Gastroesophageal sphincter (tissue), 4 donors: ENCODE data around the gene CYTH1. TPM values are rescaled to one million over a fixed set of nuclear protein-coding genes. Genes with fewer than 3 reads are reported as not detected.

Experiments used
- ATAC-seq: fragments of 150-250 bp; one replicate; pipeline ENCODE4 v1.9.1; 2016; ENCODE audit warnings: mild to moderate bottlenecking, moderate library complexity
- H3K27ac ChIP-seq, 4 donors: fragments of 200-600 bp; sonication (generic) in 3 of 4; 1 replicate in 3 of 4; 2 replicates in 1 of 4; pipeline ENCODE4 v1.5.1; 2016 to 2019
- H3K27me3 ChIP-seq: fragments of 200-600 bp; sonication (generic); one replicate; pipeline ENCODE4 v1.5.1; 2019
- H3K36me3 ChIP-seq, 2 donors: fragments of 200-600 bp; sonication (generic); one replicate each; pipeline ENCODE4 v1.5.1; 2019; ENCODE audit warnings: control low read depth in 1 of 2
- H3K4me1 ChIP-seq, 3 donors: fragments of 200-600 bp; sonication (generic); 1 replicate in 2 of 3; 2 replicates in 1 of 3; pipeline ENCODE4 v1.5.1; 2016 to 2019; ENCODE audit warnings: control low read depth in 2 of 3
- H3K4me3 ChIP-seq, 2 donors: fragments of 200-600 bp; sonication (generic); one replicate each; pipeline ENCODE4 v1.5.1; 2019; ENCODE audit warnings: mild to moderate bottlenecking in 1 of 2, moderate library complexity in 1 of 2
- H3K9me3 ChIP-seq, 3 donors: fragments of 200-600 bp; sonication (generic); one replicate each; pipeline ENCODE4 v1.5.1; 2017 to 2019; ENCODE audit warnings: control low read depth in 2 of 3
- EP300 ChIP-seq: sonication (generic); formaldehyde crosslinking; IDR thresholded peaks from one replicate; pipeline ENCODE4 v1.6.1; 2017; ENCODE audit warnings: antibody characterized with exemption, mild to moderate bottlenecking
- POLR2A ChIP-seq, 2 donors: fragments of 450-650 bp; IDR thresholded peaks; one replicate each; pipeline ENCODE4 v1.6.1; 2017; ENCODE audit warnings: antibody characterized with exemption in 2 of 2, mild to moderate bottlenecking in 2 of 2, moderate library complexity in 1 of 2
- POLR2AphosphoS5 ChIP-seq: sonication (generic); formaldehyde crosslinking; IDR thresholded peaks from one replicate; pipeline ENCODE4 v1.6.1; 2017; ENCODE audit warnings: antibody characterized with exemption
- WGBS, 2 donors: methylation state at CpG; one replicate each; pipeline ENCODE4 v1.1.5; 2018; ENCODE audit warnings: low coverage in 1 of 2; 5-methylcytosine and 5-hydroxymethylcytosine counted together
- total RNA-seq, 4 donors: library from RNA; depleted of rRNA; stranded (reverse); fragments of >200 nt; gene quantifications; one replicate each; pipeline ENCODE4 v1.1.0, GENCODE V29; 2016
- TF ChIP-seq, protein P1 (sequence below), 4 experiments: fragments of 200-600 bp in 2 of 4; fragments of 450-650 bp in 2 of 4; sonication (generic) in 1 of 4; IDR thresholded peaks; one replicate each; pipeline ENCODE4 v1.5.1; 2017 to 2019; ENCODE audit warnings: antibody characterized with exemption in 4 of 4, mild to moderate bottlenecking in 2 of 4, moderate library complexity in 2 of 4

CYTH1 gene
- total RNA-seq, 4 donors from 2014 or later = 26.9 to 38.0 (median 31.0) TPM

- H3K4me3 ChIP-seq = no peak overlapping the region
- TF ChIP-seq EP300 = no peak
- TF ChIP-seq, protein P1, sequence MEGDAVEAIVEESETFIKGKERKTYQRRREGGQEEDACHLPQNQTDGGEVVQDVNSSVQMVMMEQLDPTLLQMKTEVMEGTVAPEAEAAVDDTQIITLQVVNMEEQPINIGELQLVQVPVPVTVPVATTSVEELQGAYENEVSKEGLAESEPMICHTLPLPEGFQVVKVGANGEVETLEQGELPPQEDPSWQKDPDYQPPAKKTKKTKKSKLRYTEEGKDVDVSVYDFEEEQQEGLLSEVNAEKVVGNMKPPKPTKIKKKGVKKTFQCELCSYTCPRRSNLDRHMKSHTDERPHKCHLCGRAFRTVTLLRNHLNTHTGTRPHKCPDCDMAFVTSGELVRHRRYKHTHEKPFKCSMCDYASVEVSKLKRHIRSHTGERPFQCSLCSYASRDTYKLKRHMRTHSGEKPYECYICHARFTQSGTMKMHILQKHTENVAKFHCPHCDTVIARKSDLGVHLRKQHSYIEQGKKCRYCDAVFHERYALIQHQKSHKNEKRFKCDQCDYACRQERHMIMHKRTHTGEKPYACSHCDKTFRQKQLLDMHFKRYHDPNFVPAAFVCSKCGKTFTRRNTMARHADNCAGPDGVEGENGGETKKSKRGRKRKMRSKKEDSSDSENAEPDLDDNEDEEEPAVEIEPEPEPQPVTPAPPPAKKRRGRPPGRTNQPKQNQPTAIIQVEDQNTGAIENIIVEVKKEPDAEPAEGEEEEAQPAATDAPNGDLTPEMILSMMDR (IDR thresholded peaks at IDR 0.05) = no peak
- no peak for TF ChIP-seq POLR2A (IDR thresholded peaks at IDR 0.05)
- TF ChIP-seq POLR2AphosphoS5 = no peak
- H3K9me3 ChIP-seq = no peaks in the 10 kb centered on the region
- H3K27ac ChIP-seq = peak overlapping the region in 3 of 4 donors; percentile 68 to 79 (median 71)
- H3K27me3 ChIP-seq = no peaks in the 10 kb centered on the region
- peaks cover 0 to 3% of the 10 kb centered on the region in 2 donors for H3K36me3 ChIP-seq
- ATAC-seq = no peak
- peaks cover 6 to 61% (median 34%) of the 10 kb centered on the region in 3 donors for H3K4me1 ChIP-seq
- WGBS, 2 donors = 0 to 44% methylated on average over 2 to 3 of the region's 5 CpGs
These were observed 57.5 kb downstream of the CYTH1 start for GRCh38 chr17:78724544-78724943.

DNA sequence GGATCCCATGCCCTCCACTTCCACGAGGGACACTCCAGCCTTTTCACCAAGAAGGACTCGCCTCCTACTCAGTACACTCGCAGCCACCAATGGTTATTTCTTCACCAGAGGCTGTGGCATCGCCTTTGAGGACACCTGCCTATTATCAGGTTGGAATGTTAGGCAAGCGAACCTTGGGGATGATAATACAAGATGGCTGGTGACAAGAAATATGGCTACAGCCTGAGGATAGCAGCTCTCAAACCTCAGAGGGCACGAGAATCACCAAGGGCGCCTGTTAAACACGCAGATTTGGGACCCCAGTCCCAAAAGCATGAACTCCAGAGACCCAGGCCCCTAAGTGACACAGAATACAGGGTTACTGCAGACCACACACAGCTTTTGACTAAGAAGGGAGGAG is 58.1 kb downstream of the CYTH1 start:
- Histone ChIP-seq H3K4me3 (peak overlapping the region in 1 of 2 donors; percentile 52), H3K27ac (peak overlapping the region in 3 of 4 donors; percentile 68 to 79 (median 71)), H3K36me3 (peaks cover 0 to 3% of the 10 kb centered on the region in 2 donors), H3K27me3 (no peaks in the 10 kb centered on the region), H3K9me3 (no peaks in the 10 kb centered on the region), H3K4me1 (peaks cover 6 to 67% (median 34%) of the 10 kb centered on the region in 3 donors)
- no peak for ATAC-seq
- WGBS, 2 donors = 44 to 100% methylated on average over 3 to 4 of the region's 8 CpGs
- TF ChIP-seq POLR2AphosphoS5 = no peak
- no peak for TF ChIP-seq POLR2A (IDR thresholded peaks at IDR 0.05)
- TF ChIP-seq, protein P1 (IDR thresholded peaks at IDR 0.05) = no peak
- no peak for TF ChIP-seq EP300

DNA sequence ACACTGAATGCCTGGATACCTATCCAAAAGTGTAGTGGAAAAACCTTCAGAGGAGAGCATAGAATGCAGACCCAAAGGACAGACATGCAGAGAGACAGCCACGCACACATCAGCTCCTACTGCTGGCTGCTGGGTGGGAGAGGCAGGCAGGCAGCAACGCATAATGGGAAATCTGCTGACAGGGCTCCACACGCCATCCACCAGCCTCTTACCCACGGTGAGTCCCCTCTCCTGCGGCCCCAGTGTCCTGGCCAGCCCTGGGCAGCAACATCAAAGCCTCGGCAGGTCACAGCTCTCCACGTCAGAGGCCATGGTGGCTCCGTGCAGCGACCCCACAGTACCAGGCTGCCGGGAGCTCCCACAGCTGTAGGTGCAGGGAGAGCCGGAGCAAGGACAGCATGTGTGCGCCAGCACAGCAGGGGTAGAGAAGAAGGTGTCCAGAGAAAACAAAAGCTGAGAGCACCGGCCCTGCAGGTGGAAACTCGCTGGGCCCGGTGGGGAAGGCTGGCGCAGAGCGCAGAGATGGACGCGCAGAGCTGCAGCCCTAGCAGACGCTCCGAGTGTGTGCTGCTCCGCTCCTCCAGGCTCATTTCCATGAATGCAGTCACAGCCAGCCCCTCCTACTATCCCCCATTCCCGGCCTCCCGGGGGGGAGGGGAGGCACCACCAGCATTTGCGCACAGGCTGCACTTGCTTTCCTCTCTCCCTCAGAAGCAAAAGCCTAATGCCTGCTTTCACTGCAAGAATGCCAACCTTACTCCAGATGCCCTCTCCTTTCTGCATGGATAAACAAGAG is 58.9 kb downstream of the CYTH1 start:
- Histone ChIP-seq H3K4me1 (peaks cover 6 to 74% (median 35%) of the 10 kb centered on the region in 3 donors), H3K27ac (peak overlapping the region; percentile 40 to 79 (median 70)), H3K36me3 (peaks cover 0 to 3% of the 10 kb centered on the region in 2 donors), H3K4me3 (peak overlapping the region; percentile 28 to 52), H3K9me3 (no peaks in the 10 kb centered on the region), H3K27me3 (no peaks in the 10 kb centered on the region)
- 7 to 60% methylated on average over 1 to 10 of the region's 25 CpGs for WGBS, 2 donors
- ATAC-seq = peak; percentile 55
- TF ChIP-seq POLR2A (IDR thresholded peaks at IDR 0.05) (peak in 1 of 2 donors; percentile 31), EP300 (no peak), POLR2AphosphoS5 (peak; percentile 35)

GRCh38 chr17:78722246-78722761 is 59.8 kb downstream of the CYTH1 start:
- Histone ChIP-seq H3K4me1 (peaks cover 6 to 83% (median 44%) of the 10 kb centered on the region in 3 donors), H3K9me3 (no peaks in the 10 kb centered on the region), H3K27ac (peak overlapping the region; percentile 40 to 79 (median 70)), H3K27me3 (no peaks in the 10 kb centered on the region), H3K36me3 (peaks cover 0 to under 1% of the 10 kb centered on the region in 2 donors), H3K4me3 (peak overlapping the region in 1 of 2 donors; percentile 52)
- TF ChIP-seq POLR2A (IDR thresholded peaks at IDR 0.05) = no peak
- TF ChIP-seq EP300 = no peak
- no peak for TF ChIP-seq POLR2AphosphoS5
- TF ChIP-seq, protein P1 (IDR thresholded peaks at IDR 0.05) = no peak
- WGBS, 2 donors = 0 to 12% methylated on average over 1 to 6 of the region's 7 CpGs
- peak; percentile 50 for ATAC-seq

DNA sequence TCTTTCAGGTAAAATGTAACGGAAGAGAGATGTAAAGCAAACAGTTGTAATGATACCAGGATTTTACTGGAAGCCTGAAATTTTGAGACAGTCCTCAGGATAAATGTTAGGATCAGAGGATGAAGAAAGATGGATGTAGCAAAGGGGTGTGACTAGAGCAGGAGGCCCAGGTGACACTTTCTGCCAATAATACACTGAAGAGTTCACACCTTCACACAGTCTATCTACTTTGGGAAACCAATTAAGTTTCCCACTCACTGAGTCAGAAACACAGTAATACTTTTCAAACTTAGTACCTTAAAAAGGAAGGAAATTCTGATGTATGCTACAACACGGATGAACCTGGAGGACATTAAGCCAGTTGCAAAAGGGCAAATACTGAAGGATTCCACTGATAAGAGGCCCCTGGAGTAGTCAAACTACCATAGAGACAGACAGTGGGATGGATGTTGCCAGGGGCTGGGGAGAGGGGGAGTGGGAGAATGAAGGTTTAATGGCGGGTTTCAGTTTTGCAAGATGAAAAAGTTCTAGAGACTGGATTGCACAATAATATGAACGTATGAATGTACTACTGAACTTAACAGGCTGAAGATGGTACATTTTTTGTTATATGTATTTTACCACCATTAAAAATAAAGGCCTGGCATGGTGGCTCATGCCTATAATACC is 62.3 kb downstream of the CYTH1 start:
- 52 to 75% methylated on average over 3 to 4 of the region's 4 CpGs for WGBS, 2 donors
- H3K9me3 ChIP-seq = no peaks in the 10 kb centered on the region
- no peak for ATAC-seq
- no peak overlapping the region for H3K4me3 ChIP-seq
- H3K36me3 ChIP-seq = no peaks in the 10 kb centered on the region
- H3K27me3 ChIP-seq = no peaks in the 10 kb centered on the region
- peaks cover 8 to 100% (median 56%) of the 10 kb centered on the region in 3 donors for H3K4me1 ChIP-seq
- TF ChIP-seq, protein P1 (IDR thresholded peaks at IDR 0.05) = no peak
- TF ChIP-seq POLR2A (IDR thresholded peaks at IDR 0.05) = no peak
- TF ChIP-seq EP300 = no peak
- TF ChIP-seq POLR2AphosphoS5 = no peak
- peak overlapping the region in 1 of 4 donors; percentile 79 for H3K27ac ChIP-seq
